Stimulated activated CD8-positive, alpha-beta memory T cell treated with anti-CD3 and anti-CD28 coated beads, Interleukin-4, amount 100 ng/mL, for 1 hour (primary cell): ENCODE data around the gene CEP85L.

ENCODE experiments used
- DNase-seq, 2 donors: peaks; one replicate each; pipeline ENCODE4 v3.0.0-alpha.2; 2020; ENCODE audit warnings: low read depth in 2 of 2, low spot score in 1 of 2

CEP85L gene

GRCh38 chr6:118546164-118546879 lies 105.1 kb downstream of the CEP85L start:
- DNase-seq = no peak

- no peak for DNase-seq
Observed at GRCh38 chr6:118544105-118544504, 107.3 kb downstream of the CEP85L start.

GRCh38 chr6:118542184-118542952 lies 109.0 kb downstream of the CEP85L start:
- no peak for DNase-seq

DNA sequence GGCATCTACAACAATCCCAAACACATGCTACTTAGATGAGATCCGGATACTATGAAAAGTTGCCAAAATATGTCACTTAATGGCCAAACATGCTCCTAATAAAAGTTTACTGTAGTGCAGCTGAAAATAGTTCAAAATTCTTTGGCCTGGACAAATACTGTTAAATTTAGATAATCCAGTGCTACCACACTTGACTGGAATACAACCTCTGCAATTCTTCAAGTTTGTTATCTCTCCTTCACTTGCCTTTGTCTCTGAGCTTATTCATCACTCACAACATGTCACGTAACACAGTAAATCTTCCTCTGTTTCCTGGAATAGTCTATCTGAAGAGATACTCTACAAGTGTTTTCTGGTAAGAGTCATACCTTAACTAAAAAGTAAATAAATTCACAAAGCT lies 113.8 kb downstream of the CEP85L start:
- DNase-seq = no peak

GRCh38 chr6:118536478-118536877 lies 114.9 kb downstream of the CEP85L start:
- DNase-seq = no peak

GRCh38 chr6:118535176-118535844 lies 116.1 kb downstream of the CEP85L start:
- DNase-seq = no peak

- DNase-seq = no peak
Observed at GRCh38 chr6:118530942-118531341, 120.4 kb downstream of the CEP85L start.

GRCh38 chr6:118529756-118530155 lies 121.6 kb downstream of the CEP85L start:
- DNase-seq = no peak

DNA sequence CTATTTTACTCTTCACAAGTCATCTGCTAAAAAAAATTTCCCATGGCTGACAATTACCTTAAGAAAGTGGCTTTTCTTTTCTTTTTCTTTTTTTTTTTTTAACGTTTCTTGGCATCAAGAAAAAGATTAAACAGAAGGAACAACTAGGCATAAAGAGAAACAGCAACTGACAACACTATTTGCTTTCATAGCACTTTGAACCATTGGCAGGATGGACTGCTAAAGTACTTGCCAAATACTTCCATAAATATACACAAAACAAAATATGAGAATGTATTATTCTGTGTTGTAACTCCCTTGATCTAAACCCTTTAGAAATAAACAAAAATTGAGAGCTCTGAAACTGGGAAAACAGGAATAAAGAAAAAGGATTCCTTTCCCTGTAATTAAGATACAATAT lies 123.3 kb downstream of the CEP85L start:
- DNase-seq = no peak

DNA sequence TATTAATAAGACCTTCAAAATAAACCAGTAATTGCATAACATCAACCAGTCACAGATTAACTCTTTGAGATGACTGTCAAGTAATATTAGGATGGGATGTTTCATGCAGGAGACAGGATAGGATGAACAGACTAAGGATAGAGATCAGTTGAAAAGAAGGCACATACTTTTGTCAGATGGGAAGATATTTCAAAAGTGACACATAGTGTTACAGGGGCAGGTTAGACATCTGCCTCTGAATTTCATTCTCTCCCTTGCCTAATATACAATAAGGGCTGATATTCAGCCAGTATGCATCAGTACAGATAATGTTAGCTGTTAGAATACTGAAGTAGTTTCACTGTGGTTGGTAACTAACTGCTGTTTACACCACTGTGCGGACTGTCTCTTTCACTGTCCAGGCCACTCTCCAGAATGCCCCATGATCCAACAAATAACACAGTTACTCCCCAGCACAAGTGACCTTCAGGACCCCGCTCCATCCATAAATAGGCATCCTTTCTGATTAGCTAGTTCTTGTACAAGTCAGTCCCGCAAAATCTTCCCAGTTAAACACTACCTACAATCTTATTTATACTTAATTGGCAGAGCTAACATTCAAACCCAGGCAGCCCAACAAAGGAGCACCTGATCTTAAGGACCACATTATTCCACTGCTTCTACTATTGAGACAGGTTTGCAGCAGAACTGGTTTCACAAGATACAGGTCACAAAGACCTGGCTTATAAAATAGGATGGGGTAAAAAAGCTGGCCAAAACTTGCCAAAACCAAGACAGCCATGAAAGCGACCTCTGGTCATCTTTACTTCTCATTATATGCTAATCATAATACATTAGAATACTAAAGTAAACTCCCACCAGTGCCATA lies 125.2 kb downstream of the CEP85L start:
- DNase-seq = no peak

GRCh38 chr6:118524686-118525085 lies 126.7 kb downstream of the CEP85L start:
- no peak for DNase-seq

GRCh38 chr6:118523216-118523615 lies 128.2 kb downstream of the CEP85L start:
- DNase-seq = no peak

GRCh38 chr6:118522422-118522821 lies 129.0 kb downstream of the CEP85L start:
- DNase-seq = no peak

GRCh38 chr6:118514689-118515088 lies 136.7 kb downstream of the CEP85L start:
- DNase-seq = no peak

DNA sequence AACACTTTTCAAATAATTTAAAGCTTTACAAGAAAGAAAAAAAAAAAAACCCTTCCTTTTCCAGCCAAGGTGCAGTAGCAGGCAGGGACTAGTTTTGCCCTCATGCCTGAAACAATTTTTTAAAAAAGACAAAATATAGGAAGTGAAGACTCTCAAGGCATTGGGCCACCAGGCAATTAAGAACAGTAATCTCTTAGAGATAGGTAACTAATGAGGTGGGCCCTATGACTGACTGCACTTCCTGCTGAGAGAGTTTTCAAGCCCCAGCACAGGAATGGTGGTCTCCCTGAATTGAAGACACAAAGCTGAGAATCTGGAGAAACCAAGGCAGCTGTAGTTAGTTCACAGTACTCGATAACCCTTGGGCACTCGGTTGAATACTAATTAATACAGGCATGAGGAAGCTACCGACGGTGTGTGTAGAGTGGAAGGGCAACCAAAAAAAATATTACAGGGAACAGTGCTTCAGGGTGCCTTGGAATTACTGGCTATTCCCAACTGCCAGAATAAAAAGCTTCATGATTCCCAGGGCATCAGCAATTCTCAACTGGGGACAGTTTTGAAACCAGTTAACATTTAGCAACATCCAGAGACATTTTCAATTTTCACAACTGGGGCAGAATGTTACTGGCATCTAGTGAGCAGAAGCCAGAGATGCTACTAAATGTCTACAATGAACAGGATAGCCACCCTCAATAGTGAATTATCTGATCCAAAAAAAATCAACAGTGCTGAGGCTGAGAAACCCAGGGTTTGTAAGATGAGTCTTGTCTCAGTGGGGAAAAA lies 139.3 kb downstream of the CEP85L start:
- no peak for DNase-seq

DNA sequence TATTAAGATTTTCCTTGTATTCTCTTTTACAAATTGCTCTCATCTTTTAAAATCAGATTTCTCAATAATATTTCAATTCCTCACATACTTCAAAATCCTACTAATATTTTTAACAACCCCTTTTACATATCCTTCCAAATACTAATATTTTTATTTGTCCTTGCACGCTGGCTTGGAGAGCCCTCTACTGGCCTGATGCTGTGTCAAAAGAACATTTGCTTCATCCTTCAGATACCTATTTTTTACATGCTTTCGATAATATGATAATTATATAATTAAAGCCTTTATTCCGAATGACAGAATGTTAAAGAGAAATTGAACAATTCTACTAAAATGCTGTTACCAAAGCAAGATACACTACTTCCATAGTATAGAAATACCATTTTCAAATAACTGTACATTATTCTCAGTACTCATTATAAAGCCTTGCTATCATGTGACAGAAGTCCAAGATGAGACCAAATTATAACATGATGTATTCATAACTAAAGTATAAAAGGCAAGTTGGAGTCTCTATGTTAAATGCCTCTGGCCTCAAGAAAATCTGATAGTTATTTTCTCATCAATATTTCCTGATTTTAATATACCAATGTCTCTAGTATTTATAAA lies 142.3 kb downstream of the CEP85L start:
- no peak for DNase-seq

GRCh38 chr6:118507636-118508035 lies 143.8 kb downstream of the CEP85L start:
- DNase-seq = no peak

- no peak for DNase-seq
Observed at GRCh38 chr6:118506071-118506638, 145.2 kb downstream of the CEP85L start.

- no peak for DNase-seq
Observed at GRCh38 chr6:118505656-118506055, 145.7 kb downstream of the CEP85L start.

DNA sequence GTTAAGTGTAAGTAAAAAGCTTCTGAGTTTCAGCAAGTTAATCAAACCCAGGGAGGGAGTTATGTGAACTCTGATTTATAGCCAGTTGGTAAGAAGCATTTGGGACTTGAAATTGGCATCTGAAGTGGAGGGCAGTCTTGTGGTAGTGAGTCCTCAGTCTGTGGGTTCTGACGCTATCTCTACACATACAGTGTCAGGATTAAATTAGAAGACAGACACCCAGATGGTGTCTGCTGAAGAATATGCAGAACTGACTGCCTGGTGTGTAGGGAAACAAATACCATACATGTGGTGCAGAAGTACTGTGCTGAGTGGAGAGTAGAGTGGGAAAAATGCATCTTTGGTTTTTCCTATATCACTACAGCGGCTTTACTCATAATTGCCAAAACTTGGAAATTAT lies 146.8 kb downstream of the CEP85L start:
- no peak for DNase-seq
